ENCODE measurements around the gene MLST8. TPM values are rescaled to one million over a fixed set of nuclear protein-coding genes. Genes with fewer than 3 reads are reported as not detected.
A peak's percentile ranks its signal among the peaks of the same experiment; 100 is the strongest.
"Not testable (repeated sequence)": the region's sequence is repeated elsewhere in the genome, so short reads cannot be mapped to it uniquely, and the experiment has no call there.

Gene MLST8
- polyA plus RNA-seq, 10 donors = 24.4 to 38.7 (median 30.7) TPM

- DNase-seq = no peak
Observed at GRCh38 chr16:2229632-2230250, 24.5 kb downstream of the MLST8 start.

DNA sequence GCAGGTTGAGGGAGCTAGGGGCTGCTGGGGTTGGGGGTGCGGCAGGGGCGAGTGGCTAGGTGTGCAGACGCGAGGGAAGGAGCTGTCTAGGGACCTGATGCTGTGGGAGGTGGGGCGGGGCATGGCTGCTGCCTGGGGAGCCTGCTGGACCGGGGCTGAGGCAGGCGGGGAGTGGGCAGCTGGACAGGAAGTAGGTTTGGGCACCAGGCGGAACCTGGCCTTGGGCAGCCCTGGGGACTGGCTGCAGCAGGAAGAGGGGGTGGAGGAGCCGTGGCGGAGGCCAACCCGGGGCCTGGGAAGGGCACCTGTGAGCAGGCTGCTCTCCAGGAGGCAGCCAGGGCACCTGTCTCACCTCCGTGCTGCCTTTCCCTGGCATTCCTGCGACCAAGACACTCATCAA, 25.1 kb downstream of the MLST8 start:
- DNase-seq = no peak

- DNase-seq = no peak
Observed at GRCh38 chr16:2231016-2231931, 26.0 kb downstream of the MLST8 start.

- DNase-seq = no peak
Observed at GRCh38 chr16:2232094-2232990, 27.1 kb downstream of the MLST8 start.

DNA sequence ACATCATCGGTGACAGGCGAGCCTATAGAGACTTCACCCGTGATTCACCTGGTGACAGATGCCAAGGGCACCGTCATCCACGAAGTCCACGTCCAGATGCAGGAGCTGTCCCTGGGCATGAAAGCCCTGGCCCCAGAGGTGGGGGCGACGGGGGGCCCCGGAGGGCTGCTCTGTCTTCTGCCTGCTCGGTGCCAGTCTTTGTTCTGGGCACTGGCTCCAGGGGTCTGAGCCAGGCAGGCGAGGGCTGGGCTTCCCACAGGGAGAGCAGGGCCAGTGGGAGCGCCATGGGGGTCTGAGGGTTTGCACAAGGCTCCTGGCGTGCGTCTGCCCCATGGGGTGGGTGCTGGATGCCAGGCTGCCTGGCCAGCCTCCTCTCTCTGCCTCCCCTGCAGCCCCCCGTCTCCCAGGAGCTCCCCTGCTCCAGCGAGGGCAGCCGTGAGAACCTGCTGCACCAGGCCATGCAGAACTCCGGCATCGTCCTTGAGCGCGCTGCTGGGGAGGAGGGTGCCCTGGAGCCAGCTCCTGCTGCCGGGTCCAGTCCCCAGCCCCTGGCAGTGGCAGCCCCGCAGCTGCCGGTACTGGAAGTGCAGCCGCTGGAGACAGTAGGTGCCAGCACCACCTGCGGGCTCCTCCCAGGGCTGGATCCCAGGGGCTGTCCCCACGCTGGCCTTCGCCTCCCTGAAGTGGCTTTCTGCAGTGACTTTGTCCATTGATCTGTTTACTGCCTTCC, 28.0 kb downstream of the MLST8 start:
- no peak for DNase-seq

GRCh38 chr16:2233872-2234812, 28.9 kb downstream of the MLST8 start:
- DNase-seq = no peak

DNA sequence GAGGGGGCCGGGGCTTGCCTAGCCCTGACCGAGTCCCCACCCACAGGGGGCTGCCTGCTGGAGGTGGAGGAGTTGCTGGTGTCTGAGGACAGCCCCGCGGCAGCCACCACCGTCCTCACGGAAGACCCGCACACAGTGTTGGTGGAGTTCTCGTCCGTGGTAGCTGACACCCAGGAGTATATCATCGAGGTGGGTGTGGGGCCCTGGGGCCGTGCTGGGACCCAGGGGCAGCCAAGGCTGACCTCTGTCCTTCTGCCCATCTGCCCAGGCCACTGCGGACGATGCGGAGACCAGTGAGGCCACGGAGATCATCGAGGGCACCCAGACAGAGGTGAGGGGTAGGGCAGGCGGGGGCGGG, 29.5 kb downstream of the MLST8 start:
- no peak for DNase-seq

DNA sequence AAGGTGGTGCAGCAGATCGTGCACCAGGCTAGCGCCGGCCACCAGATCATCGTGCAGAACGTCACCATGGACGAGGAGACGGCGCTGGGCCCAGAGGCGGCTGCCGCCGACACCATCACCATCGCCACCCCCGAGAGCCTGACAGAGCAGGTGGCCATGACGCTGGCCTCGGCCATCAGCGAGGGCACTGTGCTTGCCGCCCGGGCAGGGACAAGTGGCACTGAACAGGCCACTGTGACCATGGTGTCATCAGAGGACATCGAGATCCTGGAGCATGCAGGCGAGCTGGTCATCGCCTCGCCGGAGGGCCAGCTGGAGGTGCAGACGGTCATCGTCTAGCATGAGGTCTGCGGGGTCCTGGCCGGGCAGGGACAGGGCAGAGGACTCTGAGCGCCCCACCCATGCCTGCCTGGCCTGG, 30.0 kb downstream of the MLST8 start:
- DNase-seq = no peak

DNA sequence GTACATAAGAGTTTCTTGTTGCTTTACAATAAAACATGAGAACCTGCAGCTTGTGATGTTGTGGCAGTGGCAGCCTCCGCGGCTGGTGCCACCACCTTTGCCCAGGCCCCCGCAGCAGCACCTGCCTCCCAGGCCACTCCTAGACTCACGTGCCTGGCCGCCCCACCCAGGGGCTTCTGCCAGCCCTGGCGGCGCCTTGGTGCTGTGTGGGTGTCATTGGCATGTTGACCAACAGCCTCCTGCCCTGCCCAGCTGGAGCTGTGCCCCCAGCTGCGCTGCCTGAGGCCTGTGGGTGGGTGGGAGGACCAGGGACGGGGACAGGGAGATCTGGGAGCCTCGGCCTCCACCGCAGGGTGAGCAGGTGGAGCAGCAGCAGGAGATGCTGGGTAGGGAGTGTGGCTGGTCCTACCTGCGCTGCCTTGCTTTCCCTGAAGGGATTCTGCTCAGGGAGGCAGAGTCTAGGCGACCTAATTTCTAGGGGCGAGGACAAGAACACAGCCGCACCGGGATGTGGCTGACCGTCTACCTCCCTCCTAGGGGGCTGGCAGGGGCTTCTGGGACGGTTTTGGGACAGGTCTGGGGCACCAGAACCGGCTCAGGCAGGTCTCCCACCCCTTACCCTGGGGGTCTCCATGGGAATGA, 30.6 kb downstream of the MLST8 start:
- no peak for DNase-seq

- DNase-seq = peak in 1 of 3 donors; percentile 65
Observed at GRCh38 chr16:2236337-2237101, 31.3 kb downstream of the MLST8 start, which contains the start of gene DNASE1L2. Gene DNASE1L2, plus strand, starts transcription at chr16:2236444. Its CDS starts 373 bp downstream, at chr16:2236817.

GRCh38 chr16:2237102-2237482, 31.8 kb downstream of the MLST8 start:
- DNase-seq = no peak

DNA sequence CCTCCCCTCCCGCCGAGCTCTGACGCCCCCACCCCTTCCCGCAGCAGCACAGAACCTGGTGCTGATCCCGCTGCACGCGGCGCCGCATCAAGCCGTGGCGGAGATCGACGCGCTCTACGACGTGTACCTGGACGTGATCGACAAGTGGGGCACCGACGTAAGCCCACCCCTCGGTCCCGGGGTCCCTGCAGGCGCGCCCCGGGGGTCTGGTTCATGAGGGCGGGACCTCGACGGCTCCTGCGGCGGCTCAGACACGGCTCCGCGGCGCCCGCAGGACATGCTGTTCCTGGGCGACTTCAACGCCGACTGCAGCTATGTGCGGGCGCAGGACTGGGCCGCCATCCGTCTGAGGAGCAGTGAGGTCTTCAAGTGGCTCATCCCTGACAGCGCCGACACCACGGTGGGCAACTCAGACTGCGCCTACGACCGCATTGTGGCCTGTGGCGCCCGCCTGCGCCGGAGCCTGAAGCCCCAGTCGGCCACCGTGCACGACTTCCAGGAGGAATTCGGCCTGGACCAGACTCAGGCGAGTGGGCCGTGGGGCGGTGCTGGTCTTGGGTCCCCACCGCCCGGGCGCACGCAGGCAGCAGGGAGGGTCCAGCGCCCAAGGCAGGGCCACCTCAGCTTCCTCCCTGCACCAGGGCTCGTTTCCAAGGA, 32.4 kb downstream of the MLST8 start:
- no peak for DNase-seq

DNA sequence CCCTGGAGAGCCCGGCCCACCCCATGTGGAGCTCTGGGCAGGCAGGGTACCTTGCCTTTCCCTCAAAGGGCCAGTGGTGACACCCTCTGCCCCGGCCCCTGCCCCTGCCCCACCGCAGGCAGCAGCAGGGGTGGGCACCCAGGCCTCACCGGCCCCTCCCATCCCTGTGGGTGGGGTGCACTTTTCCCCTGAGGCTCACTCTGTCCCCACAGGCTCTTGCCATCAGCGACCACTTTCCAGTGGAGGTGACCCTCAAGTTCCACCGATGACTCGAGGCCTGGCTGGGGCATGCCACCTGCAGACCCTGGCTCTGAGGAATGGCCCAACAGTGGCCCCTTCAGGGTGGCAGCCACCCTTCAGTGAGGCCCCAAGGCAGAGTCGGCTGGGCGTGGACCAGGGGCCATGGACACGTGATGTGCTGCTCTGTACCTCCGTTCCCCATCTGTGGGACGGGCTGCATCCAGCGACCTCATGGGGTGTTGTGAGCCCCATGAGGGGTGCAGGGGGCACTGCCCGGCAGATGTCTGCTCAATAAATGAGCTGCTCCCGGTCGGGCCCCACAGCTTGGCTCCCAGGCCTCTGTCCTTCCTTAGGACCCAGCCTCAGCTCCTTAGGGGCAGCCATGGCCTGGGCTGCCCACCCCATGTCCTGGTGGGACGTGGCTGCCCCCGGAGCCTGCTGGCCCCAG, 33.0 kb downstream of the MLST8 start:
- no peak for DNase-seq

DNA sequence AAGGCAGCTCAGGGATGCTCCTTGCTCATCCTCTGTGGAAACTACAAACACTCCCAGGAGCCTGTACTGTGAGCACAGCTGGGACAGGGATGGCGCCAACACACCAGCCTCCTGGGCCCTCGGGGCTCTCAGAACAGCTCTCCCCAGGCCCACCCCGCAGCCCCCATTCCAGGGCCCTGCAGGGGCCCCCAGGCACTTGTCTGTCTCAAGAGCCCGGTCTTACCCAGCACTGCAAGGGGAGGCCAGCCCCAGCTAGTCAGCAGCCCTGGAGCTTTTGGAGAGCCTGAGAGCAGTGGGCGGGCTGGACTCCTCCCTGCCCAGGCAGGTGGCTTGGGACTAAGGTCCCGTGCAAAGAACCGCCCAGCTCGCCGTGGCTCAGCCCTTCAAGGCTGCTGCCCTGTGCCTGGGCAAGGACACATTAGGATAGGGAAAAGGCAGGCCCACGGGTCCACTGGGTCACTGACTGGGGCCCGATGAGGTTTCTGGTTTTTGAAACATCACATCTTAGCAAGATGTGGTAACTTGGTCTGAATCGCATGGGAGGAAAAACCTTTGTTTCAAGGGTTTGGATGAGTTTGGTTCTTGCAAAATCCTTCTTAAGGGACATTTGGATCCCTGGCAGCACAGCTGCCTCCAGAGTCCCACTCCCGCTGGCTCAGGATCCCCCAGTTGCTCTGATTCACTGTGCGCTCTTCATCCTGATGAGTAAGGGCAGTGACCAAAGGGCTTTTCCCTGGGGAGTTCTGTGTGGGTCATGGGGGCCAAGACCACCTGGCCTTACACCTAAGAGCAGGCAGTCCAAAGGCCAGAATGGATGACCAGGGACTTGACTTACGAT, 33.8 kb downstream of the MLST8 start:
- no peak for DNase-seq

- not testable (repeated sequence) for DNase-seq
Observed at GRCh38 chr16:2240331-2240730, 35.1 kb downstream of the MLST8 start.

- DNase-seq = no peak
Observed at GRCh38 chr16:2242598-2242997, 37.3 kb downstream of the MLST8 start.

DNA sequence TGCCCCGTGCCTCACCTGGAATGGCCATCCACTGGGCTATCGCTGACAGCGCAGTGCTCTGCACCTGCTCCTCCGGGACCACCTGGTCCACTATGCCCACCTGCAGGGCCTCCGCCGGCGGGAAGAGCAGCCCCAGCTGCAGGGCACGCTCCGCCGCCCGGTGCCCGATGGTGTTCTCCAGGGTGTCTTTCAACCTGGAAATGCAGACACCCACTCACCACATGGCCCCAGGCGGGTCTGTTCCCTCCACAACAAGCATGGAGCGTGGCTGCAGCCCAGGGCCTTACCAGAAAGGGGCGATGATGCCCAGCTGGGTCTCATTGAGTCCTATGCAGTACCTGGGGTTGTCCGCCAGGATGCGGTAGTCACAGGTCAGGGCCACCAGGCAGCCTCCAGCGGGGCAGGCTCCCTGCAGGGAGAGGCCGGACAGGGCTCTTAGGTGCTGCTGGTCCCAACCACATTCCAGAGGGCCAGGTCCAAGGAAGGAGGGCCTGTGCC, 37.8 kb downstream of the MLST8 start:
- no peak for DNase-seq

All from muscle of back (tissue), 11 donors.